ENCODE results near the gene FRMD6. TPM values are rescaled to one million over a fixed set of nuclear protein-coding genes. Genes with fewer than 3 reads are reported as not detected.

FRMD6 gene
- total RNA-seq, 4 donors from 2014 or later = 88.3 to 165 (median 119) TPM

DNA sequence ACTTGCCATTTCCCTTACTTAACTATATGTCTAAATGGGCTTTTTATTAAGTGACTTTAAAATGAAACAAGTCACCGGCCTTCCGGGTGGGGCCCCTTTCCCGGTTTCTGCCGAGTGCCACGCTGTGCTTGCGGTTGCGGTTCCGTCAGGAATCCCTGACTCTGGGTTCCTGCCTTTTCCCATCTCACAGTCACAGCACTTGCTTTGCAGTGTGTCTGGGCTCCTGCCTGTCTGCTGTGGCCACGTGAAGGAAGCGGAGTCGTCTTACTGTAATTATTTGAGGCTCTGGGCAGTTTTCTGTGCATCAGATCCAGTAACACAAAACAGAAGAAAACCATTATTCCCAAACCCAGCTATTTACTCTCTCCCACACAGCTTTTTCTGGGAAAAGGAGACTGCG lies 44.0 kb upstream of the FRMD6 start:
- 76% methylated on average over 12 of the region's 12 CpGs for WGBS
- no peak overlapping the region for H3K4me3 ChIP-seq
- H3K9me3 ChIP-seq = no peaks in the 10 kb centered on the region
- no peaks in the 10 kb centered on the region for H3K27me3 ChIP-seq
- DNase-seq (ENCODE audit: low spot score in 2 of 2) = no peak
- no peaks in the 10 kb centered on the region for H3K4me1 ChIP-seq
- TF ChIP-seq, protein P1, sequence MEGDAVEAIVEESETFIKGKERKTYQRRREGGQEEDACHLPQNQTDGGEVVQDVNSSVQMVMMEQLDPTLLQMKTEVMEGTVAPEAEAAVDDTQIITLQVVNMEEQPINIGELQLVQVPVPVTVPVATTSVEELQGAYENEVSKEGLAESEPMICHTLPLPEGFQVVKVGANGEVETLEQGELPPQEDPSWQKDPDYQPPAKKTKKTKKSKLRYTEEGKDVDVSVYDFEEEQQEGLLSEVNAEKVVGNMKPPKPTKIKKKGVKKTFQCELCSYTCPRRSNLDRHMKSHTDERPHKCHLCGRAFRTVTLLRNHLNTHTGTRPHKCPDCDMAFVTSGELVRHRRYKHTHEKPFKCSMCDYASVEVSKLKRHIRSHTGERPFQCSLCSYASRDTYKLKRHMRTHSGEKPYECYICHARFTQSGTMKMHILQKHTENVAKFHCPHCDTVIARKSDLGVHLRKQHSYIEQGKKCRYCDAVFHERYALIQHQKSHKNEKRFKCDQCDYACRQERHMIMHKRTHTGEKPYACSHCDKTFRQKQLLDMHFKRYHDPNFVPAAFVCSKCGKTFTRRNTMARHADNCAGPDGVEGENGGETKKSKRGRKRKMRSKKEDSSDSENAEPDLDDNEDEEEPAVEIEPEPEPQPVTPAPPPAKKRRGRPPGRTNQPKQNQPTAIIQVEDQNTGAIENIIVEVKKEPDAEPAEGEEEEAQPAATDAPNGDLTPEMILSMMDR (IDR thresholded peaks at IDR 0.05) = no peak
- TF ChIP-seq POLR2AphosphoS5 (IDR thresholded peaks at IDR 0.05) (no peak), POLR2A (IDR thresholded peaks at IDR 0.05) (no peak), EP300 (IDR thresholded peaks at IDR 0.05) (no peak)
- H3K27ac ChIP-seq = no peak overlapping the region
- H3K36me3 ChIP-seq = no peaks in the 10 kb centered on the region

GRCh38 chr14:51609251-51609954 lies 42.3 kb upstream of the FRMD6 start:
- TF ChIP-seq, protein P1 (IDR thresholded peaks at IDR 0.05) = no peak
- 65% methylated on average over 8 of the region's 8 CpGs for whole genome bisulfite sequencing
- DNase-seq (ENCODE audit: low spot score in 2 of 2) = no peak
- H3K27ac ChIP-seq = no peak overlapping the region
- no peaks in the 10 kb centered on the region for H3K36me3 ChIP-seq
- no peaks in the 10 kb centered on the region for H3K9me3 ChIP-seq
- H3K4me1 ChIP-seq = no peaks in the 10 kb centered on the region
- no peak overlapping the region for H3K4me3 ChIP-seq
- no peaks in the 10 kb centered on the region for H3K27me3 ChIP-seq

- Histone ChIP-seq H3K9me3 (no peaks in the 10 kb centered on the region), H3K36me3 (no peaks in the 10 kb centered on the region), H3K27ac (no peak overlapping the region), H3K4me1 (no peaks in the 10 kb centered on the region), H3K4me3 (no peak overlapping the region), H3K27me3 (no peaks in the 10 kb centered on the region)
- WGBS = 88% methylated on average over 5 of the region's 5 CpGs
- TF ChIP-seq POLR2AphosphoS5 (IDR thresholded peaks at IDR 0.05) (no peak), EP300 (IDR thresholded peaks at IDR 0.05) (no peak), POLR2A (IDR thresholded peaks at IDR 0.05) (no peak)
- TF ChIP-seq, protein P1 (IDR thresholded peaks at IDR 0.05) = no peak
- DNase-seq (ENCODE audit: low spot score in 2 of 2) = no peak
Observed at GRCh38 chr14:51609955-51610283, 41.8 kb upstream of the FRMD6 start.

DNA sequence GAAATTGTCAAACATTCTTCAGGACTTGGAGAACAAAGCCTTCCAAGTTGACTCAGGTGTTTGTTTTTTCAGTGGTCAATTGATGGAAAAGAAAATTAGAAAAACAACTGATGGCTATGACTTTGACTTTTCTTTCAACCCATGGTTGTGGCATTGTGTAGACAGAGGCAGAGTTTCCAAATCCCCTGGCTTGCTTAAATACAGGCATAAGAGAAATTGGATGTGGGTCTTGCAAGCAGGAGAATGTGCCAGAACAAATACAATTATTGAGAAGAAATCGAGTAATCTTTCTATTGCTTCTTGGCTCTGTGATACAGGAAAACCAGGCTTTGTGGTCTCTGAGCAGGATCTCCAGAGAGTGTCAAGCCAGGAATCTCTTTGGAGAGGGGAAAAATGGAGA lies 40.9 kb upstream of the FRMD6 start:
- 52% methylated on average over 1 of the region's 1 CpG for WGBS
- no peaks in the 10 kb centered on the region for H3K4me1 ChIP-seq
- H3K9me3 ChIP-seq = no peaks in the 10 kb centered on the region
- no peaks in the 10 kb centered on the region for H3K27me3 ChIP-seq
- H3K27ac ChIP-seq = no peak overlapping the region
- no peak overlapping the region for H3K4me3 ChIP-seq
- H3K36me3 ChIP-seq = no peaks in the 10 kb centered on the region
- TF ChIP-seq, protein P1 (IDR thresholded peaks at IDR 0.05) = no peak
- TF ChIP-seq EP300 (IDR thresholded peaks at IDR 0.05) = no peak
- no peak for TF ChIP-seq POLR2AphosphoS5 (IDR thresholded peaks at IDR 0.05)
- no peak for TF ChIP-seq POLR2A (IDR thresholded peaks at IDR 0.05)
- DNase-seq (ENCODE audit: low spot score in 2 of 2) = no peak

DNA sequence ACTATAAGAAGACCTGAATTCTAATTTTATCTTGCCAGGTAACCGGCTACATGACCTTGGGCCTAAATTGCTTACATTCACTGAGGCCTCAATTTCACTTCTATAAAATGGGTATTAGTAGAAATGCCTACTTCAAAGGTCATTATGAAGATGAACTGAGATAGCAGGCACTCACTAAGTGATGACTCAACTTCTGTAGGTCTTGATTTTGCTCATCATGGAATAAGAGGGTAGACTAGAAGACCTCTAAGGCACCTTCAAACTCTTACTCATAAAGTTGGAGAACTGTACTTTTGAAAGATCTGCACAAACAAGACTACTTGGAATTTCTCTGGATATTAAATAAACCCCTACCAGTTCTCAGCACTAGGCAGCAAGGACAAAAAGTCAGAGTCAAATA lies 39.3 kb upstream of the FRMD6 start:
- Histone ChIP-seq H3K36me3 (no peaks in the 10 kb centered on the region), H3K4me1 (peaks cover 12% of the 10 kb centered on the region), H3K27ac (no peak overlapping the region), H3K27me3 (no peaks in the 10 kb centered on the region), H3K4me3 (no peak overlapping the region), H3K9me3 (no peaks in the 10 kb centered on the region)
- WGBS = 0% methylated on average over 1 of the region's 1 CpG
- TF ChIP-seq, protein P1 (IDR thresholded peaks at IDR 0.05) = no peak
- no peak for TF ChIP-seq POLR2A (IDR thresholded peaks at IDR 0.05)
- no peak for TF ChIP-seq EP300 (IDR thresholded peaks at IDR 0.05)
- no peak for TF ChIP-seq POLR2AphosphoS5 (IDR thresholded peaks at IDR 0.05)
- no peak for DNase-seq (ENCODE audit: low spot score in 2 of 2)

All from suprapubic skin (tissue), 4 donors.